Endothelial cell of umbilical vein (primary cell): ENCODE results near the gene HPSE2. TPM values are rescaled to one million over a fixed set of nuclear protein-coding genes. Genes with fewer than 3 reads are reported as not detected.

Source experiments
- BruUV-seq: library from RNA; stranded (reverse); fragments of 400-500 nt; replicated peaks from 2 replicates; lab custom pipeline; 2021; lab: Mats Ljungman, UMichigan
- CTCF ChIA-PET: fragments of 300-600, 350-600 bp; sonication (Branson Sonifier 250); formaldehyde crosslinking; loops from one replicate; lab custom pipeline; 2021; ENCODE audit warnings: antibody characterized with exemption, inconsistent platforms; lab: Charles Lee
- POLR2A ChIA-PET: fragments of 300-600, 350-600 bp; sonication (Branson Sonifier 250); formaldehyde crosslinking; loops from one replicate; lab custom pipeline; 2021; ENCODE audit warnings: antibody characterized with exemption, inconsistent platforms; lab: Charles Lee
- DNase-seq: peaks from one replicate; pipeline ENCODE4 v3.0.0-alpha.2; 2011; ENCODE audit warnings: low read depth, low spot score
- FAIRE-seq: peaks from 2 replicates; lab custom pipeline; 2011; peaks lifted over from hg19 to GRCh38; lab: Jason Lieb, UNC
- H2AFZ ChIP-seq: 2 replicates; pipeline ENCODE4 v1.6.0; 2012; ENCODE audit warnings: low read depth, low read length, control low read depth, inconsistent platforms
- H3K27ac ChIP-seq: 2 replicates; pipeline ENCODE4 v1.5.1; 2011; ENCODE audit warnings: low read depth, mild to moderate bottlenecking, control low read depth, low read length, moderate library complexity; ENCODE audit not compliant: insufficient read depth
- H3K27me3 ChIP-seq, 2 experiments: 2 replicates each; pipeline versions ENCODE4 v1.6.0 to v1.6.1; 2011; ENCODE audit warnings: low read length in 2 of 2, mixed read lengths in 1 of 2; ENCODE audit not compliant: control insufficient read depth in 2 of 2, insufficient read depth in 2 of 2
- H3K36me3 ChIP-seq, 2 experiments: 2 replicates in 1 of 2; 3 replicates in 1 of 2; pipeline ENCODE4 v1.5.1; 2011; ENCODE audit warnings: low read length in 2 of 2, mild to moderate bottlenecking in 1 of 2, moderate library complexity in 1 of 2; ENCODE audit not compliant: control insufficient read depth in 2 of 2, insufficient read depth in 2 of 2; ENCODE audit errors: extremely low read depth in 1 of 2
- H3K4me1 ChIP-seq: 3 replicates; pipeline ENCODE4 v1.5.1; 2011; ENCODE audit warnings: mild to moderate bottlenecking, low read length; ENCODE audit not compliant: control insufficient read depth, insufficient read depth; ENCODE audit errors: extremely low read depth
- H3K4me2 ChIP-seq: 2 replicates; pipeline ENCODE4 v1.6.1; 2011; ENCODE audit warnings: low read length, control low read depth, mixed read lengths; ENCODE audit not compliant: insufficient read depth
- H3K4me3 ChIP-seq, 3 experiments: fragments of 200-600 bp in 1 of 3; sonication (generic), shearing (Covaris generic) in 1 of 3; replicated peaks in 1 of 3; 2 replicates each; pipeline ENCODE4 v1.5.1; 2011 to 2016; ENCODE audit warnings: control low read depth in 3 of 3, low read length in 3 of 3, mild to moderate bottlenecking in 2 of 3, inconsistent platforms in 1 of 3, low read depth in 1 of 3, moderate library complexity in 1 of 3; ENCODE audit not compliant: insufficient read depth in 1 of 3
- H3K79me2 ChIP-seq: 2 replicates; pipeline ENCODE4 v1.6.0; 2012; ENCODE audit warnings: low read length, inconsistent platforms; ENCODE audit not compliant: control insufficient read depth, insufficient read depth
- H3K9ac ChIP-seq: replicated peaks from 2 replicates; pipeline ENCODE3; 2011; ENCODE audit warnings: low read length, control low read depth; ENCODE audit not compliant: insufficient read depth; ENCODE audit errors: extremely low read depth
- H3K9me1 ChIP-seq: replicated peaks from 3 replicates; pipeline ENCODE4 v1.6.0; 2011; ENCODE audit warnings: mild to moderate bottlenecking, low read length; ENCODE audit not compliant: control insufficient read depth, insufficient read depth; ENCODE audit errors: extremely low read depth
- H3K9me3 ChIP-seq: replicated peaks from 2 replicates; pipeline ENCODE4 v1.5.1; 2012; ENCODE audit warnings: low read length, inconsistent platforms; ENCODE audit not compliant: control insufficient read depth, insufficient read depth
- H4K20me1 ChIP-seq: replicated peaks from 2 replicates; pipeline ENCODE3; 2011; ENCODE audit warnings: mild to moderate bottlenecking, low read length; ENCODE audit not compliant: control insufficient read depth, insufficient read depth; ENCODE audit errors: extremely low read depth
- EZH2 ChIP-seq: IDR thresholded peaks from 2 replicates; pipeline ENCODE4 v1.6.1; 2012; ENCODE audit warnings: borderline replicate concordance, low read depth, mild to moderate bottlenecking, moderate library complexity, low read length, inconsistent platforms; ENCODE audit not compliant: severe bottlenecking
- FOS ChIP-seq: IDR thresholded peaks from 2 replicates; pipeline ENCODE4 v1.6.1; 2011; ENCODE audit warnings: mild to moderate bottlenecking, low read length, moderate library complexity, borderline replicate concordance; ENCODE audit not compliant: insufficient read depth
- GATA2 ChIP-seq: IDR thresholded peaks from 2 replicates; pipeline ENCODE4 v1.7.0; 2011; ENCODE audit warnings: low read depth, mild to moderate bottlenecking, moderate library complexity, mixed read lengths, low read length; ENCODE audit not compliant: insufficient read length, insufficient read depth
- JUN ChIP-seq: IDR thresholded peaks from 2 replicates; pipeline ENCODE4 v1.6.1; 2011; ENCODE audit warnings: borderline replicate concordance, low read depth; ENCODE audit not compliant: insufficient read length, insufficient read depth
- MYC ChIP-seq: IDR thresholded peaks from one replicate; pipeline ENCODE4 v1.6.1; 2011; ENCODE audit warnings: mild to moderate bottlenecking, low read depth, low read length
- POLR2A ChIP-seq: IDR thresholded peaks from 2 replicates; pipeline ENCODE4 v1.6.1; 2012; ENCODE audit warnings: low read depth, mild to moderate bottlenecking, control low read depth, low read length
- POLR2AphosphoS5 ChIP-seq: IDR thresholded peaks from 2 replicates; pipeline ENCODE4 v1.6.1; 2012; ENCODE audit warnings: low read depth, mild to moderate bottlenecking, control low read depth, low read length, moderate library complexity; ENCODE audit not compliant: insufficient read depth
- dilution Hi-C: fragments of 300-500 bp; cut with MboI; formaldehyde crosslinking; loops from one replicate; pipeline ENCODE4 v1.15.0; 2019; ENCODE audit warnings: low sequenced_read_pairs; ENCODE audit not compliant: extremely low pct_ligation_motif_present
- intact Hi-C: fragments of 100-400 bp; cut with micrococcal nuclease; formaldehyde crosslinking; loops from one replicate; pipeline ENCODE4 v1.10.0; 2022
- polyA plus RNA-seq, 4 experiments: library from polyadenylated mRNA; depleted of rRNA in 3 of 4; stranded (reverse) in 3 of 4; unstranded in 1 of 4; fragments of >200 nt; gene quantifications; 2 replicates each; pipeline versions ENCODE4 v1.2.1 to v1.2.3, GENCODE V29; 2011 to 2012; ENCODE audit warnings: missing spikeins in 1 of 4
- total RNA-seq: library from RNA; stranded (reverse); gene quantifications from 2 replicates; pipeline ENCODE4 v1.2.3, GENCODE V29; 2021
- TF ChIP-seq, protein P1 (sequence below): IDR thresholded peaks from 2 replicates; pipeline ENCODE4 v1.6.1; 2011; ENCODE audit not compliant: insufficient read depth, insufficient read length
- TF ChIP-seq, protein P2 (sequence below), 2 donors: IDR thresholded peaks; 1 replicate in 1 of 2; 2 replicates in 1 of 2; pipeline ENCODE4 v1.5.1; 2011; ENCODE audit warnings: low read length in 2 of 2, mild to moderate bottlenecking in 2 of 2, moderate library complexity in 2 of 2, control low read depth in 1 of 2, inconsistent platforms in 1 of 2, low read depth in 1 of 2; ENCODE audit not compliant: insufficient read depth in 1 of 2; ENCODE audit errors: extremely low read depth in 1 of 2

HPSE2 gene
- total and polyA plus RNA-seq, 2 donors (not counting 3 experiments of a cell fraction or from before 2014, with no cell fraction given), result not detected

DNA sequence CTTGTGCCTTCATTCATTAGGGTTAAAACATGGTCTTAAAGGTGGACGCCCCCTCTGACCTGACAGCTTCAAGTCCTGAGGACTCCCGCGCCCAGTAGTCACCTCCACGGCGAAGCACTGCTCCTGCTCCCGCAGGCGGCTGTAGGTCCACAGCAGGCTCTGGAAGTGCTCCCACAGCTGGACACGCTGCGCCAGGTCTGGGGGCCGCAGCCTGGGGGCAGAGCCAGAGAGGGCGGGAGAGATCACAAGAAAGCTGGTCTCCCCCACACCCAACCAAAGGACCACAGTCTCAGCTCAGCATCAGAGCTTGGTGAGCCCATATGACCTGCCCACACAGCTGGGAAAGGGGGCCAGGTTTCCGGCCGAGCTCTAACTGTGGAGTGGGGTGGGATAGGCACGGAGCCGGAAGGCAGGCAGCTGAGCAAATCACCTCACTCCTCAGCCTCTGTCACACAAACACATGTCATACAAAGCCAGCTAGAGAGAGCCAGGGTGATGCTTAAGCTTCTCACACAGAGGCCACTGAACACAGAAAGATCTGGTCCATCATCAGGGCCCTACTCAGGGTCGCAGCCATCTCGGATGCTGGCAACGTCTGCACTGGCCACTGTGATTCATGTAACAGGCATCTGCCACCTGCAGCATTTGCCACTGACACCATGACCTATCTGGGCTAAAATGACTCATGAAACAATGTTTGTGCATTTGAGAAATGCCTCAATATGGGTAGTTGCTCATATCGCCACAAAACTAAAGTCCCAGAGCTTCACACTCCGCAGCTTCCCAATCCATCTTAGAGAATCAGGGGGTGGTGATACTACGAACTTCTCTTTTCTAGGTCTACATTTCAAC, 801.5 kb downstream of the HPSE2 start:
- TF ChIP-seq POLR2AphosphoS5 (peak; percentile 54), JUN (peak; percentile 79), GATA2 (no peak), FOS (peak; percentile 71), EZH2 (no peak)
- dilution Hi-C loops, result no loop called here
- Histone ChIP-seq H3K27ac (peak overlapping the region; percentile 74), H3K27me3 (no peaks in the 10 kb centered on the region), H3K4me1 (peaks cover 13% of the 10 kb centered on the region), H3K36me3 (peaks cover 21 to 39% of the 10 kb centered on the region in 2 experiments), H3K9me3 (no peaks in the 10 kb centered on the region), H3K9me1 (no peaks in the 10 kb centered on the region), H4K20me1 (no peaks in the 10 kb centered on the region), H3K9ac (peak overlapping the region; percentile 38), H3K4me3 (no peak overlapping the region), H3K4me2 (peak overlapping the region; percentile 38), H2AFZ (no peak overlapping the region), H3K79me2 (no peaks in the 10 kb centered on the region)
- ChIA-PET CTCF (interaction anchor here (0.7 to 3.7 kb wide), 6 partner anchors 9 to 33 kb away, joined by 3 to 25 read pairs (median 4); no protein-coding TSS in a partner anchor), POLR2A (interaction anchor here (1.0 kb wide), 1 partner anchor 11 kb away, joined by 3 read pairs; no protein-coding TSS in a partner anchor)
- intact Hi-C loops, result no loop called here
- FAIRE-seq (peak; percentile 95), DNase-seq (peak; percentile 47)
- TSS peak; percentile 2 for BruUV-seq

DNA sequence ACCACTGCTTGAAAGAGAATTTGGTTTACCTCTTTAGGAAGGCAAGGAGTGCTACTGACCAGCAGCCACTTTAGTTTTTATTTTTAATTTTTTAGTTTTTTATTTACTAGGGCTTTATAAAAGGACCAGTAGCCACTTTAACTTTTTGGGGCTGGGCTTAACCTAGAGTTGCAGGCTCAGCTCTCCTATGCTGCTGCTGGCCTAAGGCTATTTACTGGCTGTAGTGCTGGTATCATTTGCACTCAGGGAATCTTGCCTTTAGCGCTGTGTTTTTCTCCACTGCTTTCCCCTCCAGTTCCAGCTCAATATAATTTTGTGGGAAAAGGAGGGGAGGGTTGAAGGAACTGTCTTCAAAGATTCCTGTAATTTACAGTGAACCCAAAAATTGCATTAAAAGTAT, 802.3 kb downstream of the HPSE2 start:
- H3K79me2 ChIP-seq, result no peaks in the 10 kb centered on the region
- H3K4me3 ChIP-seq, result no peak overlapping the region
- H3K4me2 ChIP-seq, result no peak overlapping the region
- no peaks in the 10 kb centered on the region for H3K9me1 ChIP-seq
- POLR2A ChIA-PET, result interaction anchor here (1.0 kb wide), 1 partner anchor 10 kb away, joined by 3 read pairs; no protein-coding TSS in a partner anchor
- DNase-seq, result no peak
- H3K9ac ChIP-seq, result no peak overlapping the region
- H3K36me3 ChIP-seq, result peaks cover 21 to 38% of the 10 kb centered on the region in 2 experiments
- CTCF ChIA-PET, result interaction anchor here (1.1 to 3.7 kb wide), 2 partner anchors 8 to 10 kb away, joined by 4 to 25 read pairs; no protein-coding TSS in a partner anchor
- TF ChIP-seq, protein P1, sequence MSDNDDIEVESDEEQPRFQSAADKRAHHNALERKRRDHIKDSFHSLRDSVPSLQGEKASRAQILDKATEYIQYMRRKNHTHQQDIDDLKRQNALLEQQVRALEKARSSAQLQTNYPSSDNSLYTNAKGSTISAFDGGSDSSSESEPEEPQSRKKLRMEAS, result no peak
- TF ChIP-seq, protein P2, sequence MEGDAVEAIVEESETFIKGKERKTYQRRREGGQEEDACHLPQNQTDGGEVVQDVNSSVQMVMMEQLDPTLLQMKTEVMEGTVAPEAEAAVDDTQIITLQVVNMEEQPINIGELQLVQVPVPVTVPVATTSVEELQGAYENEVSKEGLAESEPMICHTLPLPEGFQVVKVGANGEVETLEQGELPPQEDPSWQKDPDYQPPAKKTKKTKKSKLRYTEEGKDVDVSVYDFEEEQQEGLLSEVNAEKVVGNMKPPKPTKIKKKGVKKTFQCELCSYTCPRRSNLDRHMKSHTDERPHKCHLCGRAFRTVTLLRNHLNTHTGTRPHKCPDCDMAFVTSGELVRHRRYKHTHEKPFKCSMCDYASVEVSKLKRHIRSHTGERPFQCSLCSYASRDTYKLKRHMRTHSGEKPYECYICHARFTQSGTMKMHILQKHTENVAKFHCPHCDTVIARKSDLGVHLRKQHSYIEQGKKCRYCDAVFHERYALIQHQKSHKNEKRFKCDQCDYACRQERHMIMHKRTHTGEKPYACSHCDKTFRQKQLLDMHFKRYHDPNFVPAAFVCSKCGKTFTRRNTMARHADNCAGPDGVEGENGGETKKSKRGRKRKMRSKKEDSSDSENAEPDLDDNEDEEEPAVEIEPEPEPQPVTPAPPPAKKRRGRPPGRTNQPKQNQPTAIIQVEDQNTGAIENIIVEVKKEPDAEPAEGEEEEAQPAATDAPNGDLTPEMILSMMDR (IDR thresholded peaks at IDR 0.05; ENCODE audit: extremely low read depth in 1 of 2, insufficient read depth in 1 of 2, low read depth in 1 of 2, low read length in 2 of 2), result no peak
- TF ChIP-seq FOS, result no peak
- TF ChIP-seq MYC, result no peak
- no peak for TF ChIP-seq POLR2AphosphoS5
- TF ChIP-seq POLR2A, result no peak
- no peak for TF ChIP-seq EZH2
- TF ChIP-seq GATA2, result no peak
- no peak for TF ChIP-seq JUN
- H2AFZ ChIP-seq, result no peak overlapping the region
- H3K27me3 ChIP-seq, result no peaks in the 10 kb centered on the region
- dilution Hi-C loops, result no loop called here
- H3K27ac ChIP-seq, result peak overlapping the region; percentile 42
- no peaks in the 10 kb centered on the region for H3K9me3 ChIP-seq
- no TSS peak for BruUV-seq
- H4K20me1 ChIP-seq, result no peaks in the 10 kb centered on the region
- intact Hi-C loops, result no loop called here
- no peak for FAIRE-seq
- peaks cover 13% of the 10 kb centered on the region for H3K4me1 ChIP-seq
